DLD1 (cell line): ENCODE results near the gene TOP3B.

Experiments
- in situ Hi-C: cut with HindIII; loops from 2 replicates; pipeline ENCODE4 v1.10.0; 2017; ENCODE audit warnings: low sequenced_read_pairs

The TOP3B gene

DNA sequence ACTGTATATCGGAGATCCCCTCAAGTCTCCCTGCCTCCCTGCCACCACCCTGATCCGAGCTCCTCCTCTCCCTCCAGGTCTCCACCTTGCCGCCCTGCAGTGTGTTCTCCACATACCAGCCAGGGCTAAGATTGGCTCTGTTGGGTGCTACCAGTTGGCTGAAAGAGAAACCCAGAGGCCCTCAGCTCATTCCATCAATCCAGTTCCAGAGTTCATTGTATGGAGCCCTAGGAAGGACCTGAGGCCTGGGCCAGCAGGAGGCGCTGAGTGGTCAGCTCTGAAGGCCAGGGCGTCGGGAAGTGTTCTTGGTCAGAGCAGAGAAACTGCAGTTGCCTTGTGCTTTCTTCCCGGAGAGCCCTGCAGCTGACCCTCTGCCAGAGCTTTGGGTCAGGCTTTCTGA lies 2.2 kb upstream of the TOP3B start:
- in situ Hi-C loops, result no loop called here

DNA sequence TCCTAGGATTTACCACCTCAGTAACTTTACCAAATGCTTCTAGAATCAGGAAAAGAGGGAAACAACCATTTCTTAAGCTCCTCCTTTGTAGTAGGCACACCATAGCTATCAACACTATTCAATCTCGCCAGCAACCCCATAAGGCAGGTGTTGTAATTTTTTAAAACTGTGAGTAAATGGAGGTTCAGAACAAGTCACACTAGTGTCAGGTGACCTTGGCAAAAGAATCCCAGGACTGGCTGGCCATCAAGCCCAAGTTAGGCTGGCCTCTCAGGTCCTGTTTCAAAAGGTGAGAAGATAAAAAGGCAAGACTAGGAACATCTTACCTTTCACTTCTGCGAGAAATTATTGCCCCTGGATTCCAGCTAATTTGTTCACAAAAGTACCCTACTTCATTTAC lies 713 bp downstream of the TOP3B start:
- in situ Hi-C loops, result no loop called here

GRCh38 chr22:21980547-21980946 lies 2.0 kb downstream of the TOP3B start:
- in situ Hi-C loops, result no loop called here

DNA sequence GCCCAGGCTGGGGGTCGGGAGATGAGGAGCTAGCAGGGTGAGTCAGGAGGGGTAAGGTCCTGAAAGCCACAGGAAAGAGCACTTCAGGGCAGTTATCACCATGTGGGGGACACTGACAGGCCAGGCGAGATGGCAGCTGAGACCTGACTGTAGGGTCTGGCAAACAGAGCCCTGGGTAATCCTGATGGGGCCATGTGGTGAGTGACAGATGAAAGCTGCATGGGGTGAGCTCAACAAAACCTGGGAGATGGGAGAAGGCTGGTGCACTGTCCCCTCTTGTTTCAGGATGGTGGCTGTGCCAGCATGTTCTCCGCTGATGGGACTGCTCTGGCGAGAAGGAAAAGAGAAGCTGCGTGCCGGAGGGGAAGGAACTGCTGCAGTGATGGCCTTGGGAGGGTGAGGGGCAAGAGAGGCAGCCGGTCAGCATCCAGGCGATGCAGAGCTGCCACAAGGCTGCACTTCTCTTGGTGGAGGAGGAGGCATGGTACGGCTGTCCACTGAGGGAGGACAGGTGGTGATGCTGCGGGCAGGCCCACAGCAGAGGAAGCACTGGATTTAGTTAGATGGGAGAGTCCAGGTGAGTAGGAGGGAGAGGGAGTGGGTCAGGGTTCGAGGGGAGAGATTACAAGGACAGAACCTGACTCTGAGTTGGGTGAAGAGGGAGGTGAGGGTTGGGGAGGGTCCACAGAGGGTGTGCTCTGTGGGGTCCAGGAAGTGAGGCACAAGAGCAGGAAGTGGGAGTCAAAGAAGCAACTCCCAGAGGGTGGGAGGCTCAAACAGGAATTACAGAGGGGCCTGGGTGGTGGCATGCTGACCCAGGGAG lies 3.8 kb downstream of the TOP3B start:
- in situ Hi-C loops, result no loop called here

DNA sequence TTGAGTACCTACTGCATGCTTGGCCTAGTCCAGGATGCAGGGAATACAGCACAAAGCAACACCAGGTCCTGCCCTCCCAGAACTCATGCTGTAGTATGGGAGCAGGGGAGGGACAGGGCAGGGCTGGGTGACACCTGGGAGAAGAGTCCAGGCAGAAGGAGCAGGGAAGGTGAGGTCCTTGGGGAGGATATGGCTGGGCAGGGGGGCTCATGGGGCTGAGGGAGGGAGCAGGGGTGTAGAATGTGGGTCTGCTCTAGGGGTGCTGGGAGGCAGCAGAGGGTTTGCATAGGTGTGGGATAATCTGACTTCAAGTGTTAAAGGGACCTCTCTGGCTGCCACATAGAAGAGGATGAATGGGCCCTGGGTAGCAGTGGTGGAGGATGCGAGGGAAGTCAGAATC lies 4.8 kb downstream of the TOP3B start:
- in situ Hi-C loops, result no loop called here

GRCh38 chr22:21975854-21976345 lies 6.7 kb downstream of the TOP3B start:
- in situ Hi-C loops, result no loop called here

GRCh38 chr22:21975273-21975672 lies 7.3 kb downstream of the TOP3B start:
- in situ Hi-C loops, result no loop called here

DNA sequence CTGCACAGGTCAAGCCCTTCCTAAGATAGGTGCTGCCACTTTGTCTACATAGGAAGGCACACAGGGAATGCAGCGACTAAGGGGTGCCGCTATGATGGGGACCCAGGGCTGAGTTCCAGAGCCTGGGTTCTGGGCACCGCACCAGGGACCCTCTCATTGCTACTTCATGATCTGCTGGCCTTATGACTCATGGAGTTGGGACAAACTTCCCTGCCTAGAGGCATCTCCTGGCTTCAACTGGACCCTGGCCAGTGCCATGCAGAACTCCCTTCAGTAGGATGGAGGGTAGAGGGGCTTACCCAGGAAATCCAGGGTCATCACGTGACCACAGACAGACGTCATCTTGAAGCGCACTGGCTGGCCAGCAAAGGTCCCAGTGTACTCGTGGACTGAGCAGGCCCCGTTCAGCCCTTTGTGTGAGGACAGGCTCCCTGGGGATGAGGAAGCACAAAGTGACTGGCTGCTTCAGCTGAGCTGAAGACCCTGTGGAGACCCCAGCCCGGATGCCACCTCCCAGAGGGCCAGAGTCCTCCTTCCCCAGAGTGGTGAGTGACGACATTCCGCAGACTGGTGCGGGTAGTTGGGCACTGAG lies 8.4 kb downstream of the TOP3B start:
- in situ Hi-C loops, result no loop called here

- in situ Hi-C loops, result no loop called here
These were observed 9.8 kb downstream of the TOP3B start for GRCh38 chr22:21972806-21973205.

- in situ Hi-C loops, result no loop called here
These were observed 10.3 kb downstream of the TOP3B start for GRCh38 chr22:21972293-21972779.

- in situ Hi-C loops, result no loop called here
These were observed 10.7 kb downstream of the TOP3B start for GRCh38 chr22:21971858-21972275.

DNA sequence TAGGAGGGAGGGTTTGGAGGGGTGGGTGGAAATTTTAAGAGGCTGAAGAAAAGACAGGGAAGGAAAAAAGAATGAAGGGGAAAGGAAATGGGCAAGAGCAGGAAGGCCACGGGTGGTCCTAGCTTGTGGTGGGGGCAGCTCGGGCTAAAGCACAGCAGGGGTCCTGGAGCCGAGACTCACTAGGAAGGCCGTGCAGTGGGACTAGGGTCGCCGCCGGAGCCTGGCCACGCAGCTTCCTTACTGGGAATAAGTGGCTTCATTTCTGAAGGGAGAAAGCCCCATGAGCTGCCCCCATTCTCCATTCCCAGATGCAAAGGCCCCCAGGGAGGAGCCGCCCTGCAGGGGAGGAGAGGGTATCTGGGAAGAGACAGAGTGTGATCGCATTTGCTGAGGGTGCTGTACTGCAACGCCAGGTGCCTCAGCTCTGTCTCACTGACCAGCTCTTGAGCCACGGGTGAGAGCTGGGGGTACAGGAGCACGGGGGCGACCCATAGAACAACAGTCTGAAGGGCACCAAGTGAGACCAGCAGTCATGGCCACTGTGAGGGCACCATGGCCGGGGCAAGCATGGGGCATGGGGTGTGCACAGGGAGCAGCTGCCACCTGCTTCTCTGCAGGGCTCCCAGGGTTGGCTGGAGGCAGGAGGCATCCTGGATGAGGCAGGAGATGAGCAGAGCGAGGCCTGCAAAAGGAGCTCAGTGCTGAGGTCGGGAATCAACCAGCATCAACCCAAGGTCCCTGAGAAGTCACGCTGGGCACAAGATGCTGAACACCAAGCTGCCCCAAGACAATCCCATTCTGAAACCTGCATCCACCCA lies 11.6 kb downstream of the TOP3B start:
- in situ Hi-C loops, result no loop called here

DNA sequence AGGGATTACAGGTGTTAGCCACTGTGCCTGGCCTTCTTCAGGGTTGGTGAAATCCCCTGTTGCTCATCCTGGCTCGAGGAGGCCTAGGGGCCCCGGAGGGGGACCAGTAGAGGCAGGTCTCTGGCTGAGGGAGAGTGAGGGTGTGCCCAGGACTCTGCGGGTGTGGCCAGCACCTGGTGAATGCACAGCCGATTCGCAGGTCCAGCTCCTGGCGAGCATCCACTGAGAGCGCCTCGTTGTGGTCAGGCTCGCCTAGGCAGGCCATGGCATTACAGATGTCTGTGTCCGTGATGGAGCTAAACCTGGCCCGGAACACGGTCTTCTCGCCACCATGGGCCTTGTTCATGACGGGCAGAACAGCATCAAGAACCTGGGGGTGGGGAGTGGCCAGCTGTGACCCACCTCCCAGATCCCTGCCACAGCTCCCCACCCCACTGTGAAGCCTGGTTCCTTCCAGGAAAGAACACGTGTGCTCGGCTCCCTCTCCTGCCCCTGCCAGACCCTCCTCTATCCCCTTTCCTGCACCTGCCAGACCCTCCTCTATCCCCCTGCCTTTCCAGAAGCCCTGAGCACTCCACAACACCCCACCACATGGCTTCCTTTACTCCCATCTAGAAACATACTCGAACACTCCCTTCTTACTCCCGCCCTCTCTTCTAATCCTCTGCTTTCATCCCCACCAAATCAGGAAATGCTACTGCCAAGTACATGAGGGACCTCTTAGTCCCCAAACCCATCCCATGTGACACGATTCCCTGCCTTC lies 12.4 kb downstream of the TOP3B start:
- in situ Hi-C loops, result no loop called here

GRCh38 chr22:21968452-21969129 lies 14.0 kb downstream of the TOP3B start:
- in situ Hi-C loops, result no loop called here

- in situ Hi-C loops, result no loop called here
These were observed 14.8 kb downstream of the TOP3B start for GRCh38 chr22:21967693-21968271.

GRCh38 chr22:21966643-21967516 lies 15.7 kb downstream of the TOP3B start:
- in situ Hi-C loops, result no loop called here

DNA sequence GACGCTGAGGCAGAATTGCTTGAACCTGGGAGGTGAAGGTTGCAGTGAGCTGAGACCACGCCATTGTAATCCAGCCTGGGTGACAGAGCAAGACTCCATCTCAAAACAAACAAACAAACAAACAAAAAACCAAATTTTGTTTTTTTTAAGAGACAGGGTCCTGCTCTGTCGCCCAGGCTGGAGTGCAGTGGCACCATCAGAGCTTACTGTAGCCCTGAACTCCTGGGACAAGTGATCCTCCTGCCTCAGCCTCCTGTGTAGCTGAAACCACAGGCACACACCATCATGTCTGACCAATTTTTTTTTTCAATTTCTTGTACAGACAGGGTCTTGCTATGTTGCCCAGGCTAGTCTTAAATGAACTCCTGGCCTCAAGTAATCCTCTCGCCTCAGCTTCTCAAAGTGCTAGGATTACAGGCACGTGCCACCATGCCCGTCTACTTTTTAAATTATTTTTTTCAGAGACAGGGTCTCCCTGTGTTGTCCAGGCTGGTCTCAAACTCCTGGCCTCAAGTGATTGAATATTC lies 16.8 kb downstream of the TOP3B start:
- in situ Hi-C loops, result no loop called here

DNA sequence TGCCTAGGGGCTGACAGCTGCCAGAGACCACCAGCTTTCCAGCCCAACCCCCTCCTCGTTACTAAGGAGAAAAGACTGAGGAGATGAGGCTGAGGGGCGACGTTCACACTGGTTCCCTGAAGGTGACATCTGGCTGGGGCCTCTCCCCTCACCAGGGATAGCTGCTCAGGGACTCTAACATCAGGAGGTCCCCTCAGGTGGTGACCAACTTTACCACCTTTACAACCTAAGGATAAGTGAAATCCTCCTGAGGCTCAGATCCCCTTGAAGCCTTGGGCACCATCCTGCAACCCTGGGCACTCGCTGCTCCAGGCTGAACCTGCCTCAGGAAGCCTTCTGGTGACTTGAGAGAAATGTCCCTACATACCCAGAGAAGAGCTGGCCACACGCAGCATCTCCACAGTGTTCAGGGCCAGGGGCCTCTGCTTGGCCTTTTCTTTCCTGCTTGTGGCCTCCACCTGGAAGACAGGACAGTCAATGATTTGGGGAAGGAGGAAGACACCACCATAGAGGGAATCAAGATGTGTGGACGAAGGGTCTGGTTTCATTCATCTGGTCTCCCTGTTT lies 17.6 kb downstream of the TOP3B start:
- in situ Hi-C loops, result no loop called here
